GM12873 (cell line): ENCODE results near the gene ATP13A4.

Experiments used
- CTCF ChIP-seq: IDR thresholded peaks from 2 replicates; pipeline ENCODE4 v1.5.1; 2012; ENCODE audit warnings: low read depth, mild to moderate bottlenecking, moderate library complexity, low read length, control low read depth; ENCODE audit not compliant: insufficient read depth; ENCODE audit errors: missing control alignments

ATP13A4 gene

GRCh38 chr3:193375614-193376013, 179.1 kb downstream of the ATP13A4 start:
- TF ChIP-seq CTCF: no peak

GRCh38 chr3:193372783-193373182, 181.9 kb downstream of the ATP13A4 start:
- TF ChIP-seq CTCF: no peak

GRCh38 chr3:193367868-193368267, 186.8 kb downstream of the ATP13A4 start:
- no peak for TF ChIP-seq CTCF

- no peak for TF ChIP-seq CTCF
Measured at GRCh38 chr3:193357291-193357690, 197.4 kb downstream of the ATP13A4 start.

GRCh38 chr3:193354423-193354822, 200.3 kb downstream of the ATP13A4 start:
- TF ChIP-seq CTCF: no peak
